ENCODE measurements around the gene PDGFA. TPM values are rescaled to one million over a fixed set of nuclear protein-coding genes. Genes with fewer than 3 reads are reported as not detected.

PDGFA gene
- total RNA-seq, 4 donors from 2014 or later = 7.0 to 23.7 (median 8.8) TPM

DNA sequence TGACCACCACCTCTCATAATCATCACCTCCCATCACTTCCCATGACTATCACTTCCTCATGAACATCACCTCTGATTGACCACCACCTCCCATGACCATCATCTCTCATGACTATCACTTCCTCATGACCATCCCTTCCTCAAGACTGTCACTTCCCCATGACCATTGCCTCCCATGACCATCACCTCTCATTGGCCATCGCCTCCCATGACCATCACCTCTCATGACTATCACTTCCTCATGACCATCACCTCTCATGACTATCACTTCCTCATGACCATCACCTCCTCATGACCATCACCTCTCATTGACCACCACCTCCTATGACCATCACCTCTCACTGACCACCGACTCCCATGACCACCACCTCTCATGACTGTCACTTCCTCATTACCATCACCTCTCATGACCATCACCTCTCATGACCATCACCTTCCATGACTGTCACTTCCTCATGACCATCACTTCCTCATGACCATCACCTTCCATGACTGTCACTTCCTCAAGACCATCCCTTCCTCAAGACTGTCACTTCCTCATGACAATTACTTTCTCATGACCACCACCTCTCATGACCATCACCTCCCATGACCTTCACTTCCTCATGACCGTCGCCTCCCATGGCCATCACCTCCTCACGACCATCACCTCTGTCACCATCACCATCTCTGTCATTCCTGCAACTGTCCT, 51.6 kb downstream of the PDGFA start:
- DNase-seq (ENCODE audit: low spot score) (peak; percentile 8), ATAC-seq (ENCODE audit: low FRiP score) (no peak)
- no peak for TF ChIP-seq CTCF (IDR thresholded peaks at IDR 0.05)

- DNase-seq (ENCODE audit: low spot score) = no peak
- ATAC-seq (ENCODE audit: low FRiP score) = no peak
- no peak for TF ChIP-seq CTCF (IDR thresholded peaks at IDR 0.05)
Measured at GRCh38 chr7:467393-467828, 52.2 kb downstream of the PDGFA start.

GRCh38 chr7:466465-467191, 53.0 kb downstream of the PDGFA start:
- DNase-seq (ENCODE audit: low spot score) = peak; percentile 16
- TF ChIP-seq CTCF (IDR thresholded peaks at IDR 0.05) = no peak

DNA sequence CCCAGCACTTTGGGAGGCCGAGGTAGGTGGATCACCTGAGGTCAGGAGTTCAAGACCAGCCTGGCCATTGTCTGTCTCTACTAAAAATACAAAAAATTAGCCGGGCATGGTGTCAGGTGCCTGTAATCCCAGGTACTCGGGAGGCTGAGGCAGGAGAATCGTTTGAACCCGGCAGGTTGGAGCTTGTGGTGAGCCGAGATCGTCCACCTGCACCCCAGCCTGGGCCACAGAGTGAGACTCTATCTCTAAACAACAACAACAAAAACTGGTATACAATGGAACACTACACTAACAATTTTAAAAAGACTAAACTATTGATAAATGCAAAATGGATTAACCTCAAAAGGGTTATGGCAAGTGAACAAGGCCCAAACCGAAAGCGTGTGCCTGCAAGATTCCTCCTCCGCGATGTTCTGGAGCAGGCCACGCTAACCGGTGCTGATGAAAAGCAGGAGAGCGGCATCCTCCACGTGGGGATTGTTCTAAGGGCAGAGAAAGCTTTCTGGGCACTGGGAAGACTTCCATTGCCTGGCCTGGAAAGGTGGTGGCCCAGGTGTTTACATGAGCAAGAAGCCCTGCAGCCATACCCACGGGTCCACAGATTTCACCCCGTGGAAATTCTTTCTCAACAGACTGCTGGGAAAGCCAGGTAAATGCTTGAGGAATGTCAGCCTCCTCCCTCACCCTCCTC, 53.8 kb downstream of the PDGFA start:
- DNase-seq (ENCODE audit: low spot score) = no peak
- TF ChIP-seq CTCF (IDR thresholded peaks at IDR 0.05) = no peak
- no peak for ATAC-seq (ENCODE audit: low FRiP score)

More at GRCh38 chr7:466465-467191, 53.0 kb downstream of the PDGFA start:
- ATAC-seq (ENCODE audit: low FRiP score) = no peak

- ATAC-seq (ENCODE audit: low FRiP score) (no peak), DNase-seq (ENCODE audit: low spot score) (peak; percentile 9)
- TF ChIP-seq CTCF (IDR thresholded peaks at IDR 0.05) = no peak
Measured at GRCh38 chr7:464454-465401, 54.9 kb downstream of the PDGFA start.

DNA sequence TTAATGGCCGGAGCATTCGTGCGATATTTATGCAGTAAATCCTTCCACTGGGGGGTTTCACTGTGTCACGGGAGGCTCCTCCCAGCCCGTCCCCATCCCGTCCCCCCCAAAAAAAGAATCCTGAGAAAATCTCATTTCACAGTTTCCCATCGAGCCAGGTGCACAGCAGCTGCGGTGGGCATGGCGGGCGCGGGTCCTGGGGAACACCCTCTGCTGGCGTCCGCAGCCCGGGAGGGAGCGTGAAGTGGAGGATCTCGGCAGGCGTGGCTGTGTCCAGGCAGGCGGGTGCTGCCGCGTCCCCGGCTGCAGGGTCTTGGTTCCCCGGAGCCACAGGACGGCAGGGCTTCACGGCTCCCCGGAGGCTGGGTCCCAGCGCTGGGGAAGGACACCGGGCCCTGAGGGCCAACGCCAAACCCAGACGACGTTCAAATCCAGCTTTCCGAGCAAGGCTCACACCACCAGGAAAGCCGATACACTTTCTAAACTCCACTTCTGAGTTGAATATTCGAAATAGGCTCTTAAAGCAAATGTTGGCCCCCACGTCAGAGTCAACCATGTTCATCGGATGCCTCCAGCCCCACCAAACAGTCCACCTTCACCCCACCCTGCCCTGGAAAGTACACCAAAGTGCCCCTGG, 55.7 kb downstream of the PDGFA start:
- DNase-seq (ENCODE audit: low spot score) (peak; percentile 20), ATAC-seq (ENCODE audit: low FRiP score) (no peak)

More for the DNA sequence above, 55.7 kb downstream of the PDGFA start:
- TF ChIP-seq CTCF (IDR thresholded peaks at IDR 0.05) = no peak
